ENCODE results near the gene SMPD2.

Gene SMPD2, protein sequence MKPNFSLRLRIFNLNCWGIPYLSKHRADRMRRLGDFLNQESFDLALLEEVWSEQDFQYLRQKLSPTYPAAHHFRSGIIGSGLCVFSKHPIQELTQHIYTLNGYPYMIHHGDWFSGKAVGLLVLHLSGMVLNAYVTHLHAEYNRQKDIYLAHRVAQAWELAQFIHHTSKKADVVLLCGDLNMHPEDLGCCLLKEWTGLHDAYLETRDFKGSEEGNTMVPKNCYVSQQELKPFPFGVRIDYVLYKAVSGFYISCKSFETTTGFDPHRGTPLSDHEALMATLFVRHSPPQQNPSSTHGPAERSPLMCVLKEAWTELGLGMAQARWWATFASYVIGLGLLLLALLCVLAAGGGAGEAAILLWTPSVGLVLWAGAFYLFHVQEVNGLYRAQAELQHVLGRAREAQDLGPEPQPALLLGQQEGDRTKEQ

GRCh38 chr6:109440331-109441068 lies at the start of gene SMPD2, which contains the start of gene PPIL6:
Gene SMPD2 (plus strand): TSS chr6:109440724. CDS start chr6:109441122, 398 bp downstream.
Gene PPIL6 (minus strand): TSS chr6:109440628. CDS start chr6:109440590, 38 bp downstream.
- peak; percentile 52 to 61 for DNase-seq (ENCODE audit: low read depth in 2 of 2)

- DNase-seq (ENCODE audit: low read depth in 2 of 2) = no peak
These were observed 47.2 kb upstream of the SMPD2 start for GRCh38 chr6:109393157-109393885.

GRCh38 chr6:109393886-109394281 lies 46.6 kb upstream of the SMPD2 start:
- no peak for DNase-seq (ENCODE audit: low read depth in 2 of 2)

- no peak for DNase-seq (ENCODE audit: low read depth in 2 of 2)
These were observed 44.3 kb upstream of the SMPD2 start for GRCh38 chr6:109396046-109396718.

DNA sequence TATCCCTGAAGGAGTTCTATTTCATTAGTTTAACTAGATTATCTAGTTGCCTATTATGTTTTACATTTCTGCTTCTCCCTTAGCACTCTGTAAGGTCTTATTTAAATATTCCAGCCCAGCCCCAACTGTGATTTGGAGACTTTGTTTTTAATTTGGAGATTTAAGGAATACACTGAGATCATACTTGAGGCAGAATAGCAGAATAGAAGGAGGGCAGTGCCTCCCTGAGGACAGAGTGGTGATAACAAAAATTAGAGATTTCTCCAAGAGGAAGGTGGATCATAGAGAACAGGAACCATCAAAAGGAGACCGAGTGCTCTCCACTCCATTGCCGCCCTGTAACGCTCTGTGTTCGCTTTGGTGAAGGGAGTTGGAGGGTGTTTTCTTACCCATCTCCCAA lies 43.5 kb upstream of the SMPD2 start:
- DNase-seq (ENCODE audit: low read depth in 2 of 2) = no peak

DNA sequence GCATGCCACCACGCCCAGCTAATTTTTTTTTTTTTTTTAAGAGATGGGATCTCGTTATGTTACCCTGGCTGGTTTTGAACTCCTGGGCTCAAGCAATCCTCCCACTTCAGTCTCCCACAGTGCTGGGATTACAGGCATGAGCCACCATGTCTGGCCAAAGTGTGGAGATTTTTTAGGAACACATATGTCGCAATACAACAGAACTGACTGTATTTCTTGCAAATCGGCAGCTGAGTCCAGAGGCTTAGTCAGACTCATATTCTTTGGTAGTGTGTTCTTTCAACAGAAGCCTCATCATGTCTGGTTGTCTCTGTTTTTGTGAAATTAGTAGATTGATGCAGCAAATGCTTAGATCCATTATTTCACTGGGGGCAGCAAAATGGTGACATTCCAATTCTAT lies 34.3 kb upstream of the SMPD2 start:
- DNase-seq (ENCODE audit: low read depth in 2 of 2) = no peak

DNA sequence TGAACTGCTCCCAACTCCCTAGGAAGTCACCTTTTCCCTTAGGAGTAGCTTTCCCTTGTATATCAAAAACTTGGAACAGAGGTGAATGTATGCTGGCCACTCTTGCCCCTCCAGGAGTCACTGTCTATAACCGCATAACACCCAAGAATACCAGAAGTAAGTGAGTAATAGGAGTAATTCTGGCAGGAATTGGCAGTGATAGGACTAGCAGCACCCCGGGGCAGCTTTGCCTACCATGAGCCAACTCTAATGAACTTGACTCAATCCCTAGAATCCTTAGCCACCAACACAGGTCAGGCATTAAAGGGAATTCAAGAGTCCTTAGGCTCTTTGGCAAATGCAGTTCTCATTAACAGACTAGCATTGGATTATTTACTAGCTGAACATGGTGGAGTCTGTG lies 29.5 kb upstream of the SMPD2 start:
- no peak for DNase-seq (ENCODE audit: low read depth in 2 of 2)

- no peak for DNase-seq (ENCODE audit: low read depth in 2 of 2)
These were observed 22.9 kb upstream of the SMPD2 start for GRCh38 chr6:109417646-109418045.

GRCh38 chr6:109420751-109421150 lies 19.8 kb upstream of the SMPD2 start:
- no peak for DNase-seq (ENCODE audit: low read depth in 2 of 2)

GRCh38 chr6:109421184-109421583 lies 19.3 kb upstream of the SMPD2 start:
- DNase-seq (ENCODE audit: low read depth in 2 of 2) = no peak

GRCh38 chr6:109424946-109425345 lies 15.6 kb upstream of the SMPD2 start:
- no peak for DNase-seq (ENCODE audit: low read depth in 2 of 2)

DNA sequence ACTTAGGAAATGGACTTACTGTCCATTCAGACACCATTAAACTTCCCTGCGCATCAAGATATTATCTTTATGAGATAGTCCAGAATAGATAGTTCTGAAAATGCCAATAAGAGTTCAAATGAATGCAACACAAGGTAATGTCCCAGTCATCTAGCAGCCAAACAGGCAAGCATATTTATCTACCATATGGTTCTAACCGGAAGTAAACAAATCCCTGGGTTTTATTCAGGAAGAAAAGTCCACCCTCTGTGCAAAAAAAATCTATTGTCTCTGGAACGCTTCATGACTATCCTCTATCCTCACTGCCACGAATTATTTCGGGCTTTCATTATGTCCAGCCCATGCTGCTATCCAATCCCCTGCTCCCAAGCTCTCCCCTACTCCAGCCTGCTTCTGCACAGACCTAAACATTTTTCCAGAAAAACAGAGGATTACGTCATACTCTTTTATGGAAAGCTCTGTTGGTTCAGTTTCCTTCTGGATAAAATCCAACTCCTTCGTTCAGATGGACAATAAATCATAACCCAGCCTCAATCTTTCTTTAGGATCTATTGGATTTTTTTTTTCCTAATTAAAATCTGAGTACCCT lies 11.5 kb upstream of the SMPD2 start:
- DNase-seq (ENCODE audit: low read depth in 2 of 2) = no peak

DNA sequence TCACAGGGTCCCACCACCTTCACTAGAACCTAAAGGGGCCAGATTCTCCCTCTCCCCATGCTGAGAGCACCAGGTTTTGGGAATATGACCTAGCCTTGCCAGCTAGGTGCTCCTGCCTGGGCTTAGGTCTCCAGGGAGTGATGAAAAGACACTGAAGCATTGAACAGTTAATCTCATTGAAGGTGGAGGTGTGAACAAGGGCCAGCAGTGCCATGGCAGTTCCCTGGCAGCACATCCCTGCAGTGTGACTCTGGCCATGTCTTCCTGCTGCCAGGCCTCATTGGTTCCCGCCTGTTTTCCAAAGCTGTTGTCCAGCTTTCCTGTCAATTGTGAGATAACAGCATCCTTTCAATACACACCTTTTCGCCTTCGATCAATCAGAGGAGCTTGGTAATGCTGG lies 11.0 kb upstream of the SMPD2 start:
- DNase-seq (ENCODE audit: low read depth in 2 of 2) = no peak

DNA sequence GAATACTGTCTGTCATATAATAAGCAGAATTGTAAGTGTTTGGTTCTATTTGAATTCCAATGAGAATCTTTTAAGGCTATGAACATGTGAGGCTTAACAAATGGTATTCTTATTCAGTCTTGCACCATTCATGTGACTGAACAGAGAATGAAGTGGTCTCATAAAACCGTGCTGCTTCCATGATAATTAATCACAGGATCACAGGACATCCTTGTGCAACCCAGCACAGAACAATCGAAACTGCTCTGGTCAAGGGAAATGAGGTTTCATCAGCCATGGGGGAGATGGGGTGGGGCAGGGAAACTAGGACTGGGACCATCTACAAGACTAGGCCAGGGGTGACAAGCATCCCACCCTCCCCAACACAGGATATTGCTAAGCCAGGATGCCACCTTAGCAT lies 6.1 kb upstream of the SMPD2 start:
- DNase-seq (ENCODE audit: low read depth in 2 of 2) = no peak

DNA sequence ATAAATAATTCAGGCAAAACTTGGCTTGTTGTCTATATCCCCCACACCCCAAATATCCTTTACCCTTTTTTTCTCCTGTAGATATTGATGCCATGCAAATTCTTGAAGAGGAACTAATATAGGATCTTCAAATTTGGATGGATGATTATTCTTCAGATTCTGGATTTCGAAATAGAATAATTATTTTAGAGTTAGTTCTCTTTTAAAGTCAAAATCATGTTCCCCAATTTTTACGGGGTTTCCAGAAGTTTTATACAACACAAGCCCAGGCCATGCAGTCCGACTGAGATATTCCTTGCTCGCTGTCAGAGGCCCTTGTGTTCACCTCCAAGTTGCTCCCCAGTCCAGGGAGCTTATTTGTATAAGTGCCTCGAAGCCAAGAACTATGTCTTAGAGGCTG lies 4.5 kb upstream of the SMPD2 start:
- no peak for DNase-seq (ENCODE audit: low read depth in 2 of 2)

DNA sequence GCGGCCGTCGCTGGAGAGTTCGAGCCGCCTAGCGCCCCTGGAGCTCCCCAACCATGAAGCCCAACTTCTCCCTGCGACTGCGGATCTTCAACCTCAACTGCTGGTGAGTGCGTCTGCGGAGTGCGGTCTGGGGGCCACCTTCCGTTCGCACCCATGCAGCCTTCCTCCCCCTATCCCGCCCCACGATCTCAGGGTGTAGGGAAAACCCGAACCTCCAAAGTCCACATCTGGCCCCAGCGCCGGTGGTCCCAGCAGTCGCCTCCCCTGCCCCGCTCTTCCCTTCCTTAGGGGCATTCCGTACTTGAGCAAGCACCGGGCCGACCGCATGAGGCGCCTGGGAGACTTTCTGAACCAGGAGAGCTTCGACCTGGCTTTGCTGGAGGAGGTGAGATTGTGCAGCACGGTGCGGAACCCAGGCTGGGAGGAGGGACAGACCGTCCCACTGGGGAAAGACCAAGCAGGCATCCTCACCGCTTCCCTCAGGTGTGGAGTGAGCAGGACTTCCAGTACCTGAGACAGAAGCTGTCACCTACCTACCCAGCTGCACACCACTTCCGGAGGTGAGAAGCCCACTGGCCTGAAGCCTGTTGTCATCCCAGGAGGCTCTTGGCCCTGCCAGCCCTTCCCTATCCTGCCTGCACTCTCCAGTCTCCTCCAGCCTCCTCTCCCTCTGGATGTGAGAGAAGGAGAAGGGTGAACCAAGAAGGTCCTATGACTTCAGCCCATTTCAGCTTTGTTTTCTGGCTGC lies 719 bp downstream of the SMPD2 start:
- no peak for DNase-seq (ENCODE audit: low read depth in 2 of 2)

- no peak for DNase-seq (ENCODE audit: low read depth in 2 of 2)
These were observed 1.9 kb downstream of the SMPD2 start for GRCh38 chr6:109442393-109442924.

DNA sequence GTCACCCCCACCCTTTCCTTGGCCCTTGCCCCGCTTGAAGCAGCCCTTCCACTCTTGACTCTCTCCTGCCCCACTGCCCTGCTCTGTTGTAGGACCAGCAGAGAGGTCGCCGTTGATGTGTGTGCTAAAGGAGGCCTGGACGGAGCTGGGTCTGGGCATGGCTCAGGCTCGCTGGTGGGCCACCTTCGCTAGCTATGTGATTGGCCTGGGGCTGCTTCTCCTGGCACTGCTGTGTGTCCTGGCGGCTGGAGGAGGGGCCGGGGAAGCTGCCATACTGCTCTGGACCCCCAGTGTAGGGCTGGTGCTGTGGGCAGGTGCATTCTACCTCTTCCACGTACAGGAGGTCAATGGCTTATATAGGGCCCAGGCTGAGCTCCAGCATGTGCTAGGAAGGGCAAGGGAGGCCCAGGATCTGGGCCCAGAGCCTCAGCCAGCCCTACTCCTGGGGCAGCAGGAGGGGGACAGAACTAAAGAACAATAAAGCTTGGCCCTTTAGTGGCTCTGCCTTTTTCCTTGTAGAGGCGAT lies 3.0 kb downstream of the SMPD2 start:
- no peak for DNase-seq (ENCODE audit: low read depth in 2 of 2)

DNA sequence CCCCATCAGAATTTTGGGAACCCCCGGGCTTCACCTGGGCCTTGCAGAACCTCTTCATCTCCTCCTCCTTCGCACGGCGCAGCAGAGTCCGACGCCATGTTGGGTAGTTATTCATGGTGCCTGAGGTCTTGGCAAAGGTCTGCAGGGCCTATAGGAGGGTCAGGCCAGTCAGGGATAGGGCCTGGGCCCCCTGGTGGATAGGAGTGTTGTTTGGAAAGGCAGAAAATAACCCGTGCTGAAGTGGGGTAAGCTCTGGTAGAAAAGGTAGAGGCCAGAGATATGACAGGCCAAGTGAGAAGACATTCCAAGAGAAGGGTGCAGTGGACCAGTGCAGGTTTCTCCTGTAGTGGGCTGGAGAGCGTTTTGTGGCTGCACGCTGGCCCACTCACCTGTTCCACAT lies 4.9 kb downstream of the SMPD2 start:
- DNase-seq (ENCODE audit: low read depth in 2 of 2) = no peak

DNA sequence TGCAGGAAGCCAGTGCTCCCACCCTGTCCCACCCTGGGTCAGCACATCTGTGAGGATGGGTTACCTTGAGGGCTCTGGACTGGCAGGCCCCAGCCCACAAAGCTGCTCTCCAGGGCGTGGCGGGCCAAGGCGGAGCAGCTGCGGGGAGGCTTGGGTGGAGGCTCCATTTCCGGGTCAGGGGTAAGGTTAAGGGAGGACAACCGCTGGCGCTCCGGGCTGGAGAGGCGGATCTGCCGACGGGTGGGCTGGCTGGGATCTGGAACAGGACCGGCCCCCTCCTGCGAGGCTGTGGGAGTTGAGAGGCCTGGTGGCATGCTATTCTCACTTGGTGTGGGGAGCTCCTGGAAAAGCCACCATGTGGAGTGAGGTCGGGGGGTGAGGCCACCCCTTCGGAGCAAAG lies 5.5 kb downstream of the SMPD2 start:
- no peak for DNase-seq (ENCODE audit: low read depth in 2 of 2)

All from activated CD4-positive, alpha-beta T cell treated with anti-CD3 and anti-CD28 coated beads for 24 hours (primary cell).